Measurements from ENCODE around the gene ERCC8. TPM values are rescaled to one million over a fixed set of nuclear protein-coding genes. Genes with fewer than 3 reads are reported as not detected.
"Not testable (repeated sequence)": the region's sequence is repeated elsewhere in the genome, so short reads cannot be mapped to it uniquely, and the experiment has no call there.

ERCC8 gene, protein sequence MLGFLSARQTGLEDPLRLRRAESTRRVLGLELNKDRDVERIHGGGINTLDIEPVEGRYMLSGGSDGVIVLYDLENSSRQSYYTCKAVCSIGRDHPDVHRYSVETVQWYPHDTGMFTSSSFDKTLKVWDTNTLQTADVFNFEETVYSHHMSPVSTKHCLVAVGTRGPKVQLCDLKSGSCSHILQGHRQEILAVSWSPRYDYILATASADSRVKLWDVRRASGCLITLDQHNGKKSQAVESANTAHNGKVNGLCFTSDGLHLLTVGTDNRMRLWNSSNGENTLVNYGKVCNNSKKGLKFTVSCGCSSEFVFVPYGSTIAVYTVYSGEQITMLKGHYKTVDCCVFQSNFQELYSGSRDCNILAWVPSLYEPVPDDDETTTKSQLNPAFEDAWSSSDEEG
- polyA plus RNA-seq = 1 to 10 TPM; 2.5 to 6.2 (median 3.9) TPM

DNA sequence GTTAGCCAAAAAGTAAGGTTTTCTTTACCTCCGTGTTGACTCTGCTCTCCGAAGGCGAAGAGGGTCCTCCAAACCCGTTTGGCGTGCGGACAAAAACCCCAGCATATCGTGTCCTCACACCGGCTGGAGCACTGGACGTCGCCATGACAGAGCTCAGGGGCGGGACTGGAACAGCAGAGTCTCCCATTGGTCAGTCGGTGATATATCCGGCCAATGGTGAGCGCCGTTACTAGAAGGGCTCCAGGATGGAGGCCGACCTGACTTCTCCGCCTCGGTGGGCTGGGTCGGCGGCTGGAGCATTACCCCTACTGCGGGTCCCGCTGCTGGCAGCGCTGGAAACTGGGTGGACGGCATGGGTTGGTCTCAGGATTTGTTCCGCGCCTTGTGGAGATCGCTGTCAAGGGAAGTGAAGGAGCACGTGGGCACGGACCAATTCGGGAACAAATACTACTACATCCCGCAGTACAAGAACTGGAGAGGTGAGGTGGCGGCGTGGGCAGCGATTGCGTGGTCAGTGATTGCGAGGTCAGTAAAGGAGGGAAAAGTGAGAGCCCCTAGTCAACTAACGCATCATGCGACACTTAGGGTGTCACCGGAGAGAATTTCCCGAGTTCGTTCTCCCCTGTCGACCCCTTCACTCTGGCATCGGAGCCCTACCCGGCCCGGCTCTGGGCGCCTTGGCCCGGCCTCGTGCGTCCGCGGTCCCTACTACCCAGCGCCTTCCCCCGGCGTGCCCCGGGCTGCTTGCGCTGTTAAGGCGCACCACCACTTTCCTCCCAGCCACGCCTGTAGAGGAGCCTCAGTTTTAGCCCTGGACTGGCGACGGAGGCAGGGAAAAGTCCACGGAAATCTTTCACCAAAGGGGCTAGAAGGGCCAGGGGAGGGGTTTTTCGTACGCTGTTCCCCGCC is at the start of gene ERCC8, which contains the start of gene NDUFAF2:
ERCC8 (minus strand) TSS at position 167 of the 909 bp plus-strand sequence; CDS start at position 105, 62 bp downstream.
NDUFAF2 (plus strand) TSS at position 302 of the 909 bp plus-strand sequence; CDS start at position 353, 51 bp downstream.
- H3K27ac ChIP-seq (ENCODE audit: low read depth, low read length) = no peak within 1 kb of the TSS
- WGBS, 3 donors = 0 to 4% (median 3%) methylated on average over 57 to 64 of the region's 64 CpGs

DNA sequence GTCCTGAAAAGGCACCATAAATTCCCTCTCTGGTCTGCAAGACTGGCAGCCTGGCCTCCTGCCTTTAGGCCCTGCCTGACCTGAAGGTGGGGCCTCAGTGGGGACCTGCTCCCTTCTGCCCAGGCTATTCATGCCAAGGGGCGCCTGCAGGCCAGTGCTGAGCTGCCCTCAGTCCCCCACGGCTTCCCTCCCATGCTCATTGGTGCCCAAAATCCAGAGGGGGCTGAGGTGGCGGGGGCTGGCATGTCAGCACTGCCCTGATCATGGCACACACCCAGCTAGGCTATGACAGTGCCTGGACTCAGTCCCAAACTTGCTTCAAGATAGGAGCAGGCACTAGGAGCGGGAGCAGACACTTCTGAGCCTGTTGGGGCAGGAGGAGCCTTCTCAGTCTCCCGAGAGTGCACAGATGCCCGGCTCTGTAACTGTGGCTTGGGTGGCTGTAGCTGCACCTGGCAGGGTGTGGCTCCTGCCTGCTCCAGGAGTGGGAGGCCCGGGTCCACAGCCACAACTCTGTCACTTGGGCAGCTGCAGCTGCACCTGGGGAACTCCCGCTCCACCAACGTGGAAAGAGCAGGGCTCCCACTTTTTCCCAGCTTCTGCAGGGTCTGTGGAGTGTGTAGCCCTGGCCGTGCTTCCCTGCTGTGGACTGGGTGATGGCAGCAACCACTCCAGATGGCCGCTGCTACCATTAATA is 49.2 kb upstream of the ERCC8 start:
- WGBS, 3 donors = 74 to 92% (median 85%) methylated on average over 11 of the region's 11 CpGs
- no peak overlapping the region for H3K27ac ChIP-seq (ENCODE audit: low read depth, low read length)

DNA sequence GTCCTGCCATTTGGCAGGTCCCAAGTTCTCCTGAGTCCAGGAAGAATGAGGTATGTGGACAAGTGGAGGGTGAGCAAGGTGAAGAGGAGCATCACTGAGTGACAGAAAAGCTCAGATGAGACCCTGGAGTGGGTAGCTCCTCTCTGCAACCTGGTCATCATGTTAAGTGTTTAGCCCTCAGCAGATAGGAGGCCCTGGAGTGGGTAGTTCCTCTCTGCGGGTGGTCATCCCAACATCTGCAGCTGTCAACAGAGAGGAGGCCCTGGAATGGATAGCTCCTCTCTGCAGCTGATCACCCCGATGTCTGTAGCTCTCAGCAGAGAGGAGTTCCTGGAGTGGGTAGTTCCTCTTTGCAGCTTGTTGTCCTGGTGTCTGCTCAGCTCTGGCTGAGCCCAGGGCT is 48.6 kb upstream of the ERCC8 start:
- 96 to 100% (median 100%) methylated on average over 2 of the region's 2 CpGs for WGBS, 3 donors
- no peak overlapping the region for H3K27ac ChIP-seq (ENCODE audit: low read depth, low read length)

DNA sequence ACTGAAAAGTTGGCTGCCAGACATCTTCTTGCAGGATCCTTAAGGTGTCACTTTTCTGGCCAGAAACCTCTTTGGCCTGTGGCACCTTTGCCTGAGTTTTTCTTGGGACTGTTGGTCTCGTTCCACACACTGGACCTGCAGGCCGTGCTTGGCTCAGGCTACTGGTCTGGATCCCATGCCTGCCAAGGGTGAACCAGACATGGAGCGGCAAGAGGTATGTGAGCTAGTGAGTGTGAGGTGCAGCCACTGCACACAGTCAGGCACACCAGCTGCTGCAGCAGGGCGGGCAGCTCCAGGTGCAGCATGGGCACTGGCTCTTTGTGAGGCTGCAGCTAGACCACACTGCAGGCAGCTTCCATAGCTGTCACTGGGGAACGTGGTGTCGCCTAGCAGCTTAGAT is 48.0 kb upstream of the ERCC8 start:
- WGBS, 3 donors = 90 to 95% (median 94%) methylated on average over 6 of the region's 6 CpGs
- H3K27ac ChIP-seq (ENCODE audit: low read depth, low read length) = no peak overlapping the region

DNA sequence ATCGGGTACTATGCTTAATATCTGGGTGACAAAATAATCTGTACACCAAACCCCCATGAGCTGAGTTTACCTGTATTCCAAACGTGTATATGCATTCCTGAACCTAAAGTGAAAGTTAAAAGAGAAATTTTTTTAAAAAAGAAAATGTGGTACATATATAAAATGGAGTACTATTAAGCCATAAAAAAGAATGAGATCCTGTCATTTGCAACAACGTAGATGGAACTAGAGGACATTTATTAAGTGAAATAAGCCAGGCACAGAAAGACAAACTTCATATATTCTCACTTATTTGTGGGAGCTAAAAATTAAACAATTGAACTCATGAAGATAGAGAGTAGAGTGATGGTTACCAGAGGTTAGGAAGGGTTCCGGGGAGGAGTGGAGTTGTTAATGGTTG is 44.9 kb upstream of the ERCC8 start:
- WGBS, 3 donors = 83 to 95% (median 93%) methylated on average over 4 of the region's 4 CpGs

DNA sequence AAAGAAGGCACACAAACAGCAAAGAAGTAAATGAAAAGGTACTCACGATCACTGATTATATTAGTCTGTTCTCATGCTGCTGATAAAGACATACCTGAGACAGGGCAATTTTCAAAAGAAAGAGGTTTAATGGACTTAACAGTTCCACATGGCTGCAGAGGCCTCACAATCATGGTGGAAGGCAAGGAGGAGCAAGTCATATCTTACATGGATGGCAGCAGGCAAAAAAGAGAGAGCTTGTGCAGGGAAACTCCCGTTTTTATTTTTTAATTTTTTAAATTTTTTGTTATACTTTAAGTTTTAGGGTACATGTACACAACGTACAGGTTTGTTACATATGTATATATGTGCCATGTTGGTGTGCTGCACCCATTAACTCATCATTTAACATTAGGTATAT is 37.3 kb upstream of the ERCC8 start:
- 97 to 99% (median 98%) methylated on average over 3 of the region's 3 CpGs for WGBS, 3 donors
- not testable (repeated sequence) for H3K27ac ChIP-seq (ENCODE audit: low read depth, low read length)

More for the DNA sequence above, 44.9 kb upstream of the ERCC8 start:
- no peak overlapping the region for H3K27ac ChIP-seq (ENCODE audit: low read depth, low read length)

DNA sequence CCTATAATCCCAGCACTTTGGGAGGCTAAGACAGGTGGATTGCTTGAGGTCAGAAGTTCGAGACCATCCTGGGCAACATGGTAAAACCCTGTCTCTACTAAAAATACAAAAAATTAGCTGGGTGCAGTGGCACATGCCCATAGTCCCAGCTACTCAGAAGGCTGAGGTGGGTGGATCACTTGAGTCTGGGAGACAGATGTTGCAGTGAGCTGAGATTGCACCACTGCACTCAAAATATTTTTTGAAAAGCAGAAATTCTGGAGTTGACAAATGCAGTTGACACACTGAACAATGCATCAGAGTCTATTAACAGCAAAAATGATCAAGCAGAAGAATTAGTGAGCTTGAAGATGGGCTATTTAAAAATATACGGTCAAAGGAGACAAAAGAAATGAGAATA is 35.6 kb upstream of the ERCC8 start:
- 94 to 98% (median 95%) methylated on average over 2 of the region's 2 CpGs for WGBS, 3 donors
- no peak overlapping the region for H3K27ac ChIP-seq (ENCODE audit: low read depth, low read length)

DNA sequence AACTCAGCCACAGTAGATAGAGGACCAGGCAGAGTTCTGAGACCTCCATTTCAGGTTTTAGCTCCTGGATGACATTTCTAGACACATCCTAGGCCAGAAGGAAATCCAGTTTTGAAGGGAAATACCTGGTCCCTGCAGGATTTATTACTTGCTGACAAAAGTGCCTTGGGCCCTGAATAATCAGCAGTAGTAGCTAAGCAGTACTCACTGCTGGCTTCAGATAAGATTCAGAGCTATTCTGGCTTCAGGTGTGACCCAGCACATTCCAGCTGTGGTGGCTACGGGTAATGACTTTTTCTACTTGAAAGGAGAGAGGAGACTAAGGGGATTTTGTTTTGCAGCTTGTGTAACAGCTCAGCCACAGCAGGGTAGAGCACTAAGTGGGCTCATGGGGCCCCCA is 34.1 kb upstream of the ERCC8 start:
- H3K27ac ChIP-seq (ENCODE audit: low read depth, low read length) = no peak overlapping the region
- 41 to 85% (median 81%) methylated on average over 1 of the region's 1 CpG for WGBS, 3 donors

DNA sequence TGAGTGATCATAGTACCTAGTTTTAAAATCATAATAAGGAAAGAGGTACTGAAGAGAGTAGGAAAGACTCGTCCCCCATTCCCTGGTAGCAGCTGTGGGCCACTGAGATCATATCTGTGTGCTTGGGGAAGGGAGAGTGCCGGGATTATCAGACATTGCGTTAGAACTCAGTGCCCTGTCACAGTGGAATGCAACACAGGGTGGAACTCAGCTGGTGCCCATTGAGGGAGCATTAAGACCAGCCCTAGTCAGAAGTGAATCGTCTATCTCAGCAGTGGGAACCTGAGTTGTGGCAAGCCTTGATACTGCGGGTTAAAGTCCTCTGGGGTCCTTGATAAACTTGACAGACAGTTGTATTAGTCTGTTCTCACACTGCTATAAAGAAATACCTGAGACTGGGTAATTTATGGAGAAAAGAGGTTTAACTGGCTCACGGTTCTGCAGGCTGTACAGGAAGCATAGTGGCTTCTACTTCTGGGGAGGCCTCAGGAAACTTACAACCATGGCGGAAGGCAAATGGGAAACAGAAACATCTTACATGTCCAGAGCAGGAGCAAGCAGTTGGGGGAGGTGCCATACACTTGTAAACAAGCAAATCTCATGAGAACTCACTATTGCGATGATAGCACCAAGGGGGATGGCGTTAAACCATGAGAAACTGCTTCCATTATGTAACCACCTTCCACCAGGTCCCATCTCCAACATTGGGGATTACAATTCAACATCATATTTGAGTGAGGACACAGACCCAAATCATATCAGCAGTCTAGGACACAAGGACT is 33.3 kb upstream of the ERCC8 start:
- H3K27ac ChIP-seq (ENCODE audit: low read depth, low read length) = no peak overlapping the region
- 61 to 84% (median 82%) methylated on average over 9 of the region's 9 CpGs for WGBS, 3 donors

DNA sequence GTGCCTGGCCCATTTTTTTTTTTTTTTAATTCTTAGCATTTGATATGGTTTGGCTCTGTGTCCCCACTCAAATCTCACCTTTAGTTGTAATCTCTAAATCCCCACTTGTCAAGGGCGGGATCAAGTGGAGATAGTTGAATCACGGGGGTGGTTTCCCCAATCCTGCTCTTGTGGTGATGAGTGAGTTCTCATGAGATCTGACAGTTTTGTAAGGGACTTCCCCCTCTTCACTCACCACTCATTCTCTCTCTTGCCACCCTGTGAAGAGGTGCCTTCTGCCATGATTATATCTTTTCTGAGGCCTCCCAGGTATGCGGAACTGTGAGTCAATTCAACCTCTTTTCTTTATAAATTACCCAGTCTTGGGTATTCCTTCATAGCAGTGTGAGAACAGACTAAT is 27.4 kb upstream of the ERCC8 start:
- no peak overlapping the region for H3K27ac ChIP-seq (ENCODE audit: low read depth, low read length)
- 83 to 97% (median 94%) methylated on average over 3 of the region's 3 CpGs for WGBS, 3 donors

DNA sequence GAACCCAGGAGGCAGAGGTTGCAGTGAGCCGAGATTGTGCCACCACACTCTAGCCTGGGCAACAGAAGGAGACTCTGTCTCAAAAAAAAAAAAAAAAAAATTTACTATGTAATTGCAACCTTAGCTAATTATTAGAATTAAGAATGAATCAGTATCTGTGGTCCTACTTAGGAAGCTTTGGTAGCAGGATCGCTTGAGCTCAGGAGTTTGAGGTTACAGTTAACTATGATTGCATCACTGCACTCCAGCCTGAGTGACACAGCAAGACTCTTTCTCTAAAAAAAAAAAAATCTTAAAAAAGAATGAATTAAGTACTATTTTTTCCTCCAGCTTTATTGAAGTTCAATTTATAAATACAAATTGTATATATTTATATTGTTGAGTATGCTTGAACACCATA is 16.8 kb upstream of the ERCC8 start:
- no peak overlapping the region for H3K27ac ChIP-seq (ENCODE audit: low read depth, low read length)
- WGBS, 3 donors = 64 to 87% (median 72%) methylated on average over 2 of the region's 2 CpGs

DNA sequence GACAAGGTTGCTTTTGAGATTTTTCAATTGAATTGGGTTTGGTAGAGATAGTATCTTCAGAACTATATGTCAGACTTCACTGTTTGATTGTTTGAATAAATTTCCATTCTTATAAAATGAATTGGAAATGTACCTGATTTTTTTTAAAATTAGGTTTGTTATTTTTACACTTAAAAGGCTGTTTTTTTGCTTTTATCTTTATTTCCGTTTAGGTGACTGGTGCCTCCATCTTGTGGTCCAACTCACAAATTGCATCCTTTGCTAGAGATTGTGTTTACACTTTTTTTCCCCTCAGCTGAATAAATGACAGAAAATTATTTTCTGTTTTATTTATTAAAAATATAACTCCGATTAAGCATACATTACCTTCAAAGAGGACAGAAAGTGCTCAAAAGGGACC is 15.7 kb upstream of the ERCC8 start:
- WGBS, 3 donors = 21 to 37% (median 34%) methylated on average over 2 of the region's 2 CpGs
- H3K27ac ChIP-seq (ENCODE audit: low read depth, low read length) = no peak overlapping the region

DNA sequence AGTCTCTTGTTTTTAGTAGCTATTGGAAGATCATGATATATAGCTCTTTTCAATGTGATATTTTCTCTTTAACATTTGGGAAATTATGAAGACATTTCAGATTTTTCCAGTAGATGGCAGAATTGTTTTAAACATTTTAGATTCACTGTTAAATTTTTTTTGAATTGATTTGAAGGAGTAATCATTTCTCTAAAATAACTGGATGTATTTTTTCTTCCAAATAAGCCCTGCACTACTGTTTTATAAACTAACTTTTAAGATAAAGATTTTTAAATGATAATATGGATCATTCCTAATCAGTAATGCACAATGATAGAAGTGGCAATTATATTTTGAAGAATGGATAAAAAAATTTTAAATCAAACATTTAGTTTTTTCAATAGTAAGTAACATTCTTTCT is 14.3 kb upstream of the ERCC8 start:
- no peak overlapping the region for H3K27ac ChIP-seq (ENCODE audit: low read depth, low read length)

DNA sequence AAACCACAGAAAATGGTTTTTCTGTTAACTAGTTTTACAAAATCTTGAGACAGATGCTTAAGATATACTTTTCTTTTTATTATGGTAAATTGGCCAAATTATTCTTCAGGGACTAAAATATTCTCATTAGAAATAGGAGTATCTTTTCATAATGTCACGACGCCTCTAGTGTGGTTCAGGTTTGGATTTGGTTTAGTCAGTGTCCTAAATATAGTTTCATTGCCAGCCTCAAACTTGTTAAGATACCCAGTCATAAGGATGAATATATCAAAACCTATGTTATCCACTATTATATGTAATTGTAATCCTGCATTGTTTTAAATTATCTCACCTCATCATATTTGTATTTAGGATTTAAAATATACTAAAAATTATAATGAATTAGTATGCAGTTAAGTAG is 13.8 kb upstream of the ERCC8 start:
- 93 to 96% (median 96%) methylated on average over 2 of the region's 2 CpGs for WGBS, 3 donors
- H3K27ac ChIP-seq (ENCODE audit: low read depth, low read length) = no peak overlapping the region

DNA sequence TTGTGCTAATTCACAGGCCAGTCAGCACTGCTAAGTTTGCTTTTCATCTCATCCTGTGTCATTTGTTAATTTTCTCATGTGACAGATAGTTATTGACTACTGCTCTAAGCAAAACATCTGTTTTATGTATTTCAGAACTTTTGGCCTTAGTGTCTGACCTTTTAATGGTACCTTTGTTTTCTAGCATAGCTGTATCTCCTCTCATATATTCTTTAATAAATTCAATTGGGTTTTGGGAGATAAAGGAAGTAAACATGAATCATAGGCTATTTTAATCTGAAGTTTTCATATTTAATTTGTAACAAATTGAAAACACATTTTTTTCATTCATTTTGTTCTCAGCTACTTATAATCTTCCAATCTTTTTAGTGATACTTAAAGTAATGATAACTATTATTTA is 13.2 kb upstream of the ERCC8 start:
- H3K27ac ChIP-seq (ENCODE audit: low read depth, low read length) = no peak overlapping the region

DNA sequence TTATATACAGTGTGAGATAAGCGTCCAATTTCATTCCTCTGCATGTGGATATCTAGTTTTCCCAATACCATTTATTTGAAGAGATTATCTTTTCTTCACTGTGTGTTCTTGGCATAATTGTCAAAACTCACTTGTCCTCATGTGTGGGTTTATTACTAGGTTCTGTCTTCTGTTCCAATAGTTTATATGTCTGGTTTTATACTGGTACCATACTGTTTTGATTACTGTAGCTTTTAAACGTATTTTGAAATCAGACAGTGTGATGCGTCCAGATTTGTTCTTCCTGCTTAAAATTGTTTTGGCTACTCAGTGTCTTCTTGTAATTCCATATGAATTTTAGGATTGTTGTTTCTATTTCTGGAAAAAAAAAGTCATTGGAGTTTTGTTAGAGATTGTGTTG is 10.4 kb upstream of the ERCC8 start:
- 96 to 97% (median 96%) methylated on average over 3 of the region's 3 CpGs for WGBS, 3 donors
- H3K27ac ChIP-seq (ENCODE audit: low read depth, low read length) = no peak overlapping the region

DNA sequence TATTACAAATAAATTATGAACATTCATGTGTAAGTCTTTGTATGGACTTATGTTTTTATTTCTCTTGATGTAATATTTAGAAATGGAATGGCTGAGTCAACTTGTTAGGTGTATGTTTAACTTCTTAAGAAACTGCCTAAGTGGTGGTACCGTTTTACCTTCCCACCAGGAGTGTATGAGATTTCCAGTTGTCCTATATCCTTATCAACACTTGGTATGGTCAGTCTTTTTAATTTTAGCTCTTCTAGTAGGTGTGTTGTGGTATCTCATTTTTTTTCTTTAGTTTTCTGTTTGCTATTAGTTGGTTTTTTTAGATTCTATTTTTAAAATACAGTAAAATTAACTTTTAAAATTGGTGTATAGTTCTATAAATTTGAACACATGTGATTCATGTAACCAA is 3.9 kb upstream of the ERCC8 start:
- no peak overlapping the region for H3K27ac ChIP-seq (ENCODE audit: low read depth, low read length)
- 88 to 94% (median 94%) methylated on average over 1 of the region's 1 CpG for WGBS, 3 donors

DNA sequence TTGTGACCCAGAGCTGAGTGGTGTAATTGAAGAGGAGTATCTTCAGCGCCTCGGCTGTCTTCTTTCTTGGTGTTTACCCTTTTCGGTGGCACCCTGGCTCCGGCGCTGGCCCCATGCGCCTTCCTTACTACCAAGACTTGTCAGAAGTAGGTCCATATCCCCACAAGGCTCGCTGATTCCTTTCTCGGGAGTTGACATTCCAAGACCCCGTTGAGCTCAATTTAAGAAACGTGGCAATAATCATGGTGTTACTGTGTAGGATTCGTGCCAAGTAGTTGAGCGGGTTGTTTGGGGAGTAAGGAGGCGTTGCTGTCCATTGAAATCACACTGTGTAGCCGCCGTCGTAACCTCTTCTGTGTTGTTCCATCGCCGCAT is 930 bp upstream of the ERCC8 start:
- H3K27ac ChIP-seq (ENCODE audit: low read depth, low read length) = no peak overlapping the region
- 0 to 4% (median 2%) methylated on average over 18 of the region's 18 CpGs for WGBS, 3 donors

All from adipose tissue (tissue), 3 donors.